Measurements from ENCODE around the gene DCAF6.

DNA sequence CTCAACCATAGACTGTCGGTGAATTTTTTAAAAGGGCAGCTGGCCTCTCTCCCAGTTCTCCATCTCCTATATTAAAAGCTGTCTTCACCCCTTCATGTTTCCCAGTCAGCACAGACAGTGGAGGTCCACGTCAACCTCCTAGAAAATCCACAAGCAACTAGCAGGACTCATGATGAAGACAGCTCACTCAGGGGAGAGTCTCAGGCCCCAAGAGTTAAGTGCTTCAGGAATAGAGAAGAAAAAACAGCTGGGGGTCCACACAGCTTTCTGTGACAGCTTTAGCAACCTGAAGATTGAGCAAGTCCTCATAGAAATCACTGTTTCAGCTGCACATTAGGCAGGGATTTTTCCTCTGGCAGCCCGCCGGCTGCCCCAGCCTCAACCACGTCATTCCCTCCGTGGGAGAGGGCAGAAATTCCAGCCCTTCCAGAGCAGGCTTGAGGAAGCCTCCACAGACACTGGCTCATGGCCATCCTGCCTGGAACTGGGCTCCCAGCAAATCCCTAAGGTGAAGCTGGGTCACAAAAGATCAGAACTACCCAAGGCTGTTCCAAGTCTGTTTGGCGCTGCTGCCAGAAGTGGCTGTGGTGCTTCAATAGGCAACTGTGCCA is 185.0 kb downstream of the DCAF6 start:
- TF ChIP-seq, protein P1, sequence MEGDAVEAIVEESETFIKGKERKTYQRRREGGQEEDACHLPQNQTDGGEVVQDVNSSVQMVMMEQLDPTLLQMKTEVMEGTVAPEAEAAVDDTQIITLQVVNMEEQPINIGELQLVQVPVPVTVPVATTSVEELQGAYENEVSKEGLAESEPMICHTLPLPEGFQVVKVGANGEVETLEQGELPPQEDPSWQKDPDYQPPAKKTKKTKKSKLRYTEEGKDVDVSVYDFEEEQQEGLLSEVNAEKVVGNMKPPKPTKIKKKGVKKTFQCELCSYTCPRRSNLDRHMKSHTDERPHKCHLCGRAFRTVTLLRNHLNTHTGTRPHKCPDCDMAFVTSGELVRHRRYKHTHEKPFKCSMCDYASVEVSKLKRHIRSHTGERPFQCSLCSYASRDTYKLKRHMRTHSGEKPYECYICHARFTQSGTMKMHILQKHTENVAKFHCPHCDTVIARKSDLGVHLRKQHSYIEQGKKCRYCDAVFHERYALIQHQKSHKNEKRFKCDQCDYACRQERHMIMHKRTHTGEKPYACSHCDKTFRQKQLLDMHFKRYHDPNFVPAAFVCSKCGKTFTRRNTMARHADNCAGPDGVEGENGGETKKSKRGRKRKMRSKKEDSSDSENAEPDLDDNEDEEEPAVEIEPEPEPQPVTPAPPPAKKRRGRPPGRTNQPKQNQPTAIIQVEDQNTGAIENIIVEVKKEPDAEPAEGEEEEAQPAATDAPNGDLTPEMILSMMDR (IDR thresholded peaks at IDR 0.05), result no peak
- no peak for TF ChIP-seq EP300 (IDR thresholded peaks at IDR 0.05)
- TF ChIP-seq POLR2AphosphoS5 (IDR thresholded peaks at IDR 0.05), result no peak
